Keratinocyte (primary cell): ENCODE results near the gene TMEM205. TPM values are rescaled to one million over a fixed set of nuclear protein-coding genes. Genes with fewer than 3 reads are reported as not detected.
A peak's percentile ranks its signal among the peaks of the same experiment; 100 is the strongest.

ENCODE experiments used
- DNase-seq: peaks from one replicate; pipeline ENCODE4 v3.0.0-alpha.2; 2011; ENCODE audit warnings: low read depth, missing footprints, low spot score
- FAIRE-seq: peaks from 2 replicates; lab custom pipeline; 2011; peaks lifted over from hg19 to GRCh38; lab: Jason Lieb, UNC
- H2AFZ ChIP-seq: 2 replicates; pipeline ENCODE4 v1.6.0; 2012; ENCODE audit warnings: low read length, control low read depth, inconsistent platforms; ENCODE audit not compliant: control insufficient read depth
- H3K27ac ChIP-seq: 2 replicates; pipeline ENCODE4 v1.5.1; 2011; ENCODE audit warnings: low read length; ENCODE audit not compliant: control insufficient read depth, insufficient read depth
- H3K27me3 ChIP-seq: 3 replicates; pipeline ENCODE4 v1.6.0; 2011; ENCODE audit warnings: low read length; ENCODE audit not compliant: control insufficient read depth, insufficient read depth; ENCODE audit errors: extremely low read depth
- H3K36me3 ChIP-seq, 2 experiments: 2 replicates in 1 of 2; 3 replicates in 1 of 2; pipeline ENCODE4 v1.5.1; 2011; ENCODE audit warnings: low read length in 2 of 2, mild to moderate bottlenecking in 1 of 2; ENCODE audit not compliant: control insufficient read depth in 2 of 2, insufficient read depth in 2 of 2; ENCODE audit errors: extremely low read depth in 1 of 2
- H3K4me1 ChIP-seq: 3 replicates; pipeline ENCODE4 v1.5.1; 2011; ENCODE audit warnings: low read length; ENCODE audit not compliant: control insufficient read depth, insufficient read depth; ENCODE audit errors: extremely low read depth
- H3K4me2 ChIP-seq: 3 replicates; pipeline ENCODE4 v1.6.0; 2011; ENCODE audit warnings: low read depth, low read length; ENCODE audit not compliant: control insufficient read depth, insufficient read depth; ENCODE audit errors: extremely low read depth
- H3K4me3 ChIP-seq, 3 experiments: fragments of 200-600 bp in 1 of 3; sonication (generic) in 1 of 3; 2 replicates in 2 of 3; 3 replicates in 1 of 3; pipeline ENCODE4 v1.5.1; 2011 to 2016; ENCODE audit warnings: low read length in 3 of 3, mild to moderate bottlenecking in 3 of 3, control low read depth in 2 of 3, inconsistent platforms in 1 of 3, low read depth in 1 of 3, mixed read lengths in 1 of 3, mixed run types in 1 of 3, moderate library complexity in 1 of 3; ENCODE audit not compliant: control insufficient read depth in 2 of 3, insufficient read depth in 2 of 3; ENCODE audit errors: extremely low read depth in 1 of 3
- H3K79me2 ChIP-seq: 2 replicates; pipeline ENCODE4 v1.6.0; 2012; ENCODE audit warnings: low read length; ENCODE audit not compliant: control insufficient read depth, insufficient read depth
- H3K9ac ChIP-seq: 3 replicates; pipeline ENCODE4 v1.6.0; 2011; ENCODE audit warnings: low read length; ENCODE audit not compliant: control insufficient read depth, insufficient read depth; ENCODE audit errors: extremely low read depth
- H3K9me1 ChIP-seq: 3 replicates; pipeline ENCODE4 v1.6.0; 2011; ENCODE audit warnings: low read length; ENCODE audit not compliant: control insufficient read depth, insufficient read depth; ENCODE audit errors: extremely low read depth
- H3K9me3 ChIP-seq: 2 replicates; pipeline ENCODE4 v1.5.1; 2012; ENCODE audit warnings: low read depth, low read length; ENCODE audit not compliant: control insufficient read depth
- H4K20me1 ChIP-seq: 3 replicates; pipeline ENCODE4 v1.6.0; 2011; ENCODE audit warnings: low read length; ENCODE audit not compliant: control insufficient read depth, insufficient read depth; ENCODE audit errors: extremely low read depth
- EZH2 ChIP-seq: IDR thresholded peaks from one replicate; pipeline ENCODE4 v1.6.1; 2012; ENCODE audit warnings: inconsistent platforms, mild to moderate bottlenecking, low read length, moderate library complexity
- dilution Hi-C: fragments of 300-500 bp; cut with MboI; formaldehyde crosslinking; loops from one replicate; pipeline ENCODE4 v1.7.0; 2020; ENCODE audit warnings: low sequenced_read_pairs; ENCODE audit not compliant: extremely low pct_ligation_motif_present
- polyA plus RNA-seq, 5 experiments: library from polyadenylated mRNA; depleted of rRNA in 3 of 5; stranded (reverse) in 3 of 5; stranded (forward) in 1 of 5; unstranded in 1 of 5; fragments of >200 nt; gene quantifications; 1 replicate in 1 of 5; 2 replicates in 3 of 5; 3 replicates in 1 of 5; pipeline versions ENCODE4 v1.2.1 to v1.2.3, GENCODE V29; 2011 to 2012; ENCODE audit warnings: missing spikeins in 2 of 5, low read depth in 1 of 5, low replicate concordance in 1 of 5
- TF ChIP-seq, protein P1 (sequence below), 3 experiments: IDR thresholded peaks in 1 of 3; conservative IDR thresholded peaks in 1 of 3; optimal IDR thresholded peaks in 1 of 3; 2 replicates in 2 of 3; 3 replicates in 1 of 3; pipeline versions ENCODE3 to v1.5.1; 2011; ENCODE audit warnings: low read length in 3 of 3, mild to moderate bottlenecking in 3 of 3, moderate library complexity in 2 of 3, control low read depth in 1 of 3, inconsistent platforms in 1 of 3; ENCODE audit not compliant: insufficient read depth in 2 of 3; ENCODE audit errors: extremely low read depth in 1 of 3

Gene TMEM205
- polyA plus RNA-seq, 1 donor (not counting 4 experiments of a cell fraction or from before 2014, with no cell fraction given): 65.5 TPM

DNA sequence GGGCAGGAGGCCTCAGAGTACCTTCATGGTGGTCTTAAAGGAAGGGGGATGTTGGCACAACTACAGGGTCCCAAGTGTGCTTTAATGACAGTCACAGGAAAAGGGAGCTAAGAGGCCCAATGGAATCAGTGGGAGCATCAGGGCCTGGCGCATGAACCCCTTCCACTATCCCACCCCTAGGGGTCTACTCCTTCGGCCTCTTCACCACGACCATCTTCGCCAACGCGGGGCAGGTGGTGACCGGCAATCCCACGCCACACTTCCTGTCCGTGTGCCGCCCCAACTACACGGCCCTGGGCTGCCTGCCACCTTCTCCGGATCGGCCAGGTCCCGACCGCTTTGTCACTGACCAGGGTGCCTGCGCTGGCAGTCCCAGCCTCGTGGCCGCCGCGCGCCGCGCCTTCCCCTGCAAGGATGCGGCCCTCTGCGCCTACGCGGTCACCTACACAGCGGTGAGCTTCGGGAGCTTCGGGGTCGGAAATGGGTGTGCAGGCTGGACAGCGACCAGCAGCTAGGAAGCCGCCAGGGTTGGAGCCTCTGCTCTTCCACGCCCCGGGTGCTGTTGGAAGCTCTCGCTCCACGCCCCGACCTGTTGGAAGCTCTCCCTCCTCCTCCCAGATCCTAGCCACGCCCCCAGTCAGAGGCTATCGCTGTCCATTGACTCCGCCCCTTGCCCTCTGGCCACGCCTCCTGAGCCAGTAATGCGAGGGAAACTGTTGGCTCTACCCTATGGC, 15.1 kb upstream of the TMEM205 start:
- no peak for TF ChIP-seq EZH2
- TF ChIP-seq, protein P1, sequence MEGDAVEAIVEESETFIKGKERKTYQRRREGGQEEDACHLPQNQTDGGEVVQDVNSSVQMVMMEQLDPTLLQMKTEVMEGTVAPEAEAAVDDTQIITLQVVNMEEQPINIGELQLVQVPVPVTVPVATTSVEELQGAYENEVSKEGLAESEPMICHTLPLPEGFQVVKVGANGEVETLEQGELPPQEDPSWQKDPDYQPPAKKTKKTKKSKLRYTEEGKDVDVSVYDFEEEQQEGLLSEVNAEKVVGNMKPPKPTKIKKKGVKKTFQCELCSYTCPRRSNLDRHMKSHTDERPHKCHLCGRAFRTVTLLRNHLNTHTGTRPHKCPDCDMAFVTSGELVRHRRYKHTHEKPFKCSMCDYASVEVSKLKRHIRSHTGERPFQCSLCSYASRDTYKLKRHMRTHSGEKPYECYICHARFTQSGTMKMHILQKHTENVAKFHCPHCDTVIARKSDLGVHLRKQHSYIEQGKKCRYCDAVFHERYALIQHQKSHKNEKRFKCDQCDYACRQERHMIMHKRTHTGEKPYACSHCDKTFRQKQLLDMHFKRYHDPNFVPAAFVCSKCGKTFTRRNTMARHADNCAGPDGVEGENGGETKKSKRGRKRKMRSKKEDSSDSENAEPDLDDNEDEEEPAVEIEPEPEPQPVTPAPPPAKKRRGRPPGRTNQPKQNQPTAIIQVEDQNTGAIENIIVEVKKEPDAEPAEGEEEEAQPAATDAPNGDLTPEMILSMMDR (optimal IDR thresholded peaks at IDR 0.05 in 1 of 3, IDR thresholded peaks at IDR 0.05 in 1 of 3, conservative IDR thresholded peaks at IDR 0.05 in 1 of 3; ENCODE audit: extremely low read depth in 1 of 3, insufficient read depth in 2 of 3, low read length in 3 of 3): no peak
- H3K9ac ChIP-seq: no peak overlapping the region
- dilution Hi-C loops: no loop called here
- H3K4me1 ChIP-seq: peaks cover 6% of the 10 kb centered on the region
- H3K9me1 ChIP-seq: no peaks in the 10 kb centered on the region
- no peak overlapping the region for H3K4me3 ChIP-seq
- H3K79me2 ChIP-seq: no peaks in the 10 kb centered on the region
- H4K20me1 ChIP-seq: no peaks in the 10 kb centered on the region
- peak overlapping the region; percentile 27 for H3K4me2 ChIP-seq
- H3K9me3 ChIP-seq: no peaks in the 10 kb centered on the region
- FAIRE-seq (no peak), DNase-seq (no peak)
- no peak overlapping the region for H3K27ac ChIP-seq
- peaks cover 0 to 5% of the 10 kb centered on the region in 2 experiments for H3K36me3 ChIP-seq
- no peaks in the 10 kb centered on the region for H3K27me3 ChIP-seq
- H2AFZ ChIP-seq: no peak overlapping the region

DNA sequence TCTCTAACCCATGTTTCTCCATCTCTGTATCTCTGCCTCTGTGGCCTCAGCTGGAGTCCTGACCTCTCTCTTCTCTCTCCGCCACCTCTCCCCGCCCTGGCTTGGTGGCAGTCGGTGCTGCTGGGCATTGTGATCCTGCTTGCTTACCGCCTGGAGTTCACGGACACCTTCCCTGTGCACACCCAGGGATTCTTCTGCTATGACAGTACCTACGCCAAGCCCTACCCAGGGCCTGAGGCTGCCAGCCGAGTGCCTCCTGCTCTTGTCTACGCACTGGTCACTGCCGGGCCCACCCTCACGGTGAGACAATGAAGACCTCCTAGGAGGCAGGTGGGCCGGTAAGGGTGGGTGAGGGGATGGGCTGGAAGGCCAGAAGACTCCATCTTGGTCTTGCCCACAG, 13.4 kb upstream of the TMEM205 start:
- H4K20me1 ChIP-seq: no peaks in the 10 kb centered on the region
- dilution Hi-C loops: no loop called here
- no peak overlapping the region for H3K4me2 ChIP-seq
- FAIRE-seq (no peak), DNase-seq (no peak)
- no peaks in the 10 kb centered on the region for H3K27me3 ChIP-seq
- no peak overlapping the region for H3K27ac ChIP-seq
- H3K9me3 ChIP-seq: no peaks in the 10 kb centered on the region
- H3K9ac ChIP-seq: no peak overlapping the region
- TF ChIP-seq, protein P1 (optimal IDR thresholded peaks at IDR 0.05 in 1 of 3, IDR thresholded peaks at IDR 0.05 in 1 of 3, conservative IDR thresholded peaks at IDR 0.05 in 1 of 3; ENCODE audit: extremely low read depth in 1 of 3, insufficient read depth in 2 of 3, low read length in 3 of 3): no peak
- TF ChIP-seq EZH2: no peak
- H2AFZ ChIP-seq: no peak overlapping the region
- peaks cover 2% of the 10 kb centered on the region for H3K9me1 ChIP-seq
- no peak overlapping the region for H3K4me3 ChIP-seq
- H3K36me3 ChIP-seq: peaks cover 0 to 3% of the 10 kb centered on the region in 2 experiments
- no peaks in the 10 kb centered on the region for H3K79me2 ChIP-seq
- peaks cover 12% of the 10 kb centered on the region for H3K4me1 ChIP-seq
